PC-3 (cell line): Measurements from ENCODE around the gene RAB17.

Experiments
- CTCF ChIP-seq: fragments of 300-600 bp; sonication (generic); conservative IDR thresholded peaks from 2 replicates; pipeline ENCODE4 v1.5.1; 2017; ENCODE audit warnings: antibody characterized with exemption, low read depth, mild to moderate bottlenecking, low read length
- EZH2 ChIP-seq: fragments of 300-600 bp; sonication (generic); IDR thresholded peaks from one replicate; pipeline ENCODE4 v1.6.1; 2017; ENCODE audit warnings: antibody characterized with exemption, mild to moderate bottlenecking, low read length; ENCODE audit not compliant: unreplicated experiment
- EZH2phosphoT487 ChIP-seq: fragments of 300-600 bp; sonication (generic); IDR thresholded peaks from 2 replicates; pipeline ENCODE4 v1.6.1; 2018; ENCODE audit warnings: mild to moderate bottlenecking, antibody characterized with exemption, low read length, borderline replicate concordance

GRCh38 chr2:237570776-237571335 lies 19.7 kb downstream of the RAB17 start:
- no peak for TF ChIP-seq CTCF
- TF ChIP-seq EZH2: no peak
- no peak for TF ChIP-seq EZH2phosphoT487
